ENCODE results near the gene CPXM2.

DNA sequence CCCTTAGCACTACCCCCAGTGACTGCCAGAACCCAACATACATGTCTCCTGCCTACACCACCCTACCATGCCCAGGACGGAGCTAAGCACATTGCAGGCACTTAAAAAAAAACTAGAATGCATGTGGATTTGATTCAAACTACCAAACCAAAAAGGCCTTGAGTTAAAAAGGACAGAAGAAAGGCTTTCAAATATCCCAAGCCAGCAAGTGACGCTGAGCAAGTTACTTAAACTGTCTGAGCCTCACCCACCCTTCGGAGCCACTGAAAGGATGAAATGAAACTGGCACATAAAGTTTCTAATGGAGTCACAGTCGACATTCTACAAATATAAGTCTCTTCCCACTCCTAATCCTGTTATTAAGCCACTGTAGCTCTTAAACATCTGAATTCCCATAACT, 1.8 kb downstream of the CPXM2 start:
- TF ChIP-seq, protein P1, sequence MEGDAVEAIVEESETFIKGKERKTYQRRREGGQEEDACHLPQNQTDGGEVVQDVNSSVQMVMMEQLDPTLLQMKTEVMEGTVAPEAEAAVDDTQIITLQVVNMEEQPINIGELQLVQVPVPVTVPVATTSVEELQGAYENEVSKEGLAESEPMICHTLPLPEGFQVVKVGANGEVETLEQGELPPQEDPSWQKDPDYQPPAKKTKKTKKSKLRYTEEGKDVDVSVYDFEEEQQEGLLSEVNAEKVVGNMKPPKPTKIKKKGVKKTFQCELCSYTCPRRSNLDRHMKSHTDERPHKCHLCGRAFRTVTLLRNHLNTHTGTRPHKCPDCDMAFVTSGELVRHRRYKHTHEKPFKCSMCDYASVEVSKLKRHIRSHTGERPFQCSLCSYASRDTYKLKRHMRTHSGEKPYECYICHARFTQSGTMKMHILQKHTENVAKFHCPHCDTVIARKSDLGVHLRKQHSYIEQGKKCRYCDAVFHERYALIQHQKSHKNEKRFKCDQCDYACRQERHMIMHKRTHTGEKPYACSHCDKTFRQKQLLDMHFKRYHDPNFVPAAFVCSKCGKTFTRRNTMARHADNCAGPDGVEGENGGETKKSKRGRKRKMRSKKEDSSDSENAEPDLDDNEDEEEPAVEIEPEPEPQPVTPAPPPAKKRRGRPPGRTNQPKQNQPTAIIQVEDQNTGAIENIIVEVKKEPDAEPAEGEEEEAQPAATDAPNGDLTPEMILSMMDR (IDR thresholded peaks at IDR 0.05; ENCODE audit: poor library complexity), result no peak
- TF ChIP-seq EZH2 (IDR thresholded peaks at IDR 0.05; ENCODE audit: borderline replicate concordance) (no peak), EZH2phosphoT487 (IDR thresholded peaks at IDR 0.05; ENCODE audit: low read depth, severe bottlenecking, unreplicated experiment) (no peak)
